ENCODE measurements around the gene POLR2C. TPM values are rescaled to one million over a fixed set of nuclear protein-coding genes. Genes with fewer than 3 reads are reported as not detected.

POLR2C gene
- total and polyA plus RNA-seq, 2 experiments from 2014 or later, result 37.6 to 123 TPM

GRCh38 chr16:57486858-57487834 is 24.7 kb downstream of the POLR2C start:
- H3F3A ChIP-seq (replicated peaks; ENCODE audit: low read depth), result no peaks in the 10 kb centered on the region
- H3K36me3 ChIP-seq (ENCODE audit: insufficient read depth), result no peaks in the 10 kb centered on the region
- peaks cover 15% of the 10 kb centered on the region for H3K27me3 Mint-ChIP-seq (ENCODE audit: insufficient read depth, low read depth, poor library complexity)
- H3K4me1 Mint-ChIP-seq, result peaks cover 22% of the 10 kb centered on the region
- H2AFZ ChIP-seq, result peak overlapping the region; percentile 99
- TF ChIP-seq, protein P1, sequence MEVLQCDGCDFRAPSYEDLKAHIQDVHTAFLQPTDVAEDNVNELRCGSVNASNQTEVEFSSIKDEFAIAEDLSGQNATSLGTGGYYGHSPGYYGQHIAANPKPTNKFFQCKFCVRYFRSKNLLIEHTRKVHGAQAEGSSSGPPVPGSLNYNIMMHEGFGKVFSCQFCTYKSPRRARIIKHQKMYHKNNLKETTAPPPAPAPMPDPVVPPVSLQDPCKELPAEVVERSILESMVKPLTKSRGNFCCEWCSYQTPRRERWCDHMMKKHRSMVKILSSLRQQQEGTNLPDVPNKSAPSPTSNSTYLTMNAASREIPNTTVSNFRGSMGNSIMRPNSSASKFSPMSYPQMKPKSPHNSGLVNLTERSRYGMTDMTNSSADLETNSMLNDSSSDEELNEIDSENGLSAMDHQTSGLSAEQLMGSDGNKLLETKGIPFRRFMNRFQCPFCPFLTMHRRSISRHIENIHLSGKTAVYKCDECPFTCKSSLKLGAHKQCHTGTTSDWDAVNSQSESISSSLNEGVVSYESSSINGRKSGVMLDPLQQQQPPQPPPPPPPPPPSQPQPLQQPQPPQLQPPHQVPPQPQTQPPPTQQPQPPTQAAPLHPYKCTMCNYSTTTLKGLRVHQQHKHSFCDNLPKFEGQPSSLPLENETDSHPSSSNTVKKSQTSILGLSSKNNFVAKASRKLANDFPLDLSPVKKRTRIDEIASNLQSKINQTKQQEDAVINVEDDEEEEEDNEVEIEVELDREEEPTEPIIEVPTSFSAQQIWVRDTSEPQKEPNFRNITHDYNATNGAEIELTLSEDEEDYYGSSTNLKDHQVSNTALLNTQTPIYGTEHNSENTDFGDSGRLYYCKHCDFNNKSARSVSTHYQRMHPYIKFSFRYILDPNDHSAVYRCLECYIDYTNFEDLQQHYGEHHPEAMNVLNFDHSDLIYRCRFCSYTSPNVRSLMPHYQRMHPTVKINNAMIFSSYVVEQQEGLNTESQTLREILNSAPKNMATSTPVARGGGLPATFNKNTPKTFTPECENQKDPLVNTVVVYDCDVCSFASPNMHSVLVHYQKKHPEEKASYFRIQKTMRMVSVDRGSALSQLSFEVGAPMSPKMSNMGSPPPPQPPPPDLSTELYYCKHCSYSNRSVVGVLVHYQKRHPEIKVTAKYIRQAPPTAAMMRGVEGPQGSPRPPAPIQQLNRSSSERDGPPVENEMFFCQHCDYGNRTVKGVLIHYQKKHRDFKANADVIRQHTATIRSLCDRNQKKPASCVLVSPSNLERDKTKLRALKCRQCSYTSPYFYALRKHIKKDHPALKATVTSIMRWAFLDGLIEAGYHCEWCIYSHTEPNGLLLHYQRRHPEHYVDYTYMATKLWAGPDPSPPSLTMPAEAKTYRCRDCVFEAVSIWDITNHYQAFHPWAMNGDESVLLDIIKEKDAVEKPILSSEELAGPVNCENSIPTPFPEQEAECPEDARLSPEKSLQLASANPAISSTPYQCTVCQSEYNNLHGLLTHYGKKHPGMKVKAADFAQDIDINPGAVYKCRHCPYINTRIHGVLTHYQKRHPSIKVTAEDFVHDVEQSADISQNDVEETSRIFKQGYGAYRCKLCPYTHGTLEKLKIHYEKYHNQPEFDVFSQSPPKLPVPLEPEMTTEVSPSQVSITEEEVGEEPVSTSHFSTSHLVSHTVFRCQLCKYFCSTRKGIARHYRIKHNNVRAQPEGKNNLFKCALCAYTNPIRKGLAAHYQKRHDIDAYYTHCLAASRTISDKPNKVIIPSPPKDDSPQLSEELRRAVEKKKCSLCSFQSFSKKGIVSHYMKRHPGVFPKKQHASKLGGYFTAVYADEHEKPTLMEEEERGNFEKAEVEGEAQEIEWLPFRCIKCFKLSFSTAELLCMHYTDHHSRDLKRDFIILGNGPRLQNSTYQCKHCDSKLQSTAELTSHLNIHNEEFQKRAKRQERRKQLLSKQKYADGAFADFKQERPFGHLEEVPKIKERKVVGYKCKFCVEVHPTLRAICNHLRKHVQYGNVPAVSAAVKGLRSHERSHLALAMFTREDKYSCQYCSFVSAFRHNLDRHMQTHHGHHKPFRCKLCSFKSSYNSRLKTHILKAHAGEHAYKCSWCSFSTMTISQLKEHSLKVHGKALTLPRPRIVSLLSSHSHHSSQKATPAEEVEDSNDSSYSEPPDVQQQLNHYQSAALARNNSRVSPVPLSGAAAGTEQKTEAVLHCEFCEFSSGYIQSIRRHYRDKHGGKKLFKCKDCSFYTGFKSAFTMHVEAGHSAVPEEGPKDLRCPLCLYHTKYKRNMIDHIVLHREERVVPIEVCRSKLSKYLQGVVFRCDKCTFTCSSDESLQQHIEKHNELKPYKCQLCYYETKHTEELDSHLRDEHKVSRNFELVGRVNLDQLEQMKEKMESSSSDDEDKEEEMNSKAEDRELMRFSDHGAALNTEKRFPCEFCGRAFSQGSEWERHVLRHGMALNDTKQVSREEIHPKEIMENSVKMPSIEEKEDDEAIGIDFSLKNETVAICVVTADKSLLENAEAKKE (CRISPR knock-in tag; IDR thresholded peaks at IDR 0.05), result no peak
- no peak for TF ChIP-seq ZNF331 (CRISPR knock-in tag; IDR thresholded peaks at IDR 0.05; ENCODE audit: low read depth)
- TF ChIP-seq EZH2phosphoT487 (IDR thresholded peaks at IDR 0.05; ENCODE audit: unreplicated experiment), result no peak
- no peak for TF ChIP-seq ZNF114 (CRISPR knock-in tag; IDR thresholded peaks at IDR 0.05)
- no peak for TF ChIP-seq STAT1 (IDR thresholded peaks at IDR 0.05; ENCODE audit: unreplicated experiment)
- no peak for TF ChIP-seq JUNB (IDR thresholded peaks at IDR 0.05; ENCODE audit: unreplicated experiment)
- no peak for TF ChIP-seq NANOG (IDR thresholded peaks at IDR 0.05; ENCODE audit: borderline replicate concordance)
- no peak for TF ChIP-seq POLR2AphosphoS5 (IDR thresholded peaks at IDR 0.05; ENCODE audit: low read depth)
- TF ChIP-seq, protein P2, sequence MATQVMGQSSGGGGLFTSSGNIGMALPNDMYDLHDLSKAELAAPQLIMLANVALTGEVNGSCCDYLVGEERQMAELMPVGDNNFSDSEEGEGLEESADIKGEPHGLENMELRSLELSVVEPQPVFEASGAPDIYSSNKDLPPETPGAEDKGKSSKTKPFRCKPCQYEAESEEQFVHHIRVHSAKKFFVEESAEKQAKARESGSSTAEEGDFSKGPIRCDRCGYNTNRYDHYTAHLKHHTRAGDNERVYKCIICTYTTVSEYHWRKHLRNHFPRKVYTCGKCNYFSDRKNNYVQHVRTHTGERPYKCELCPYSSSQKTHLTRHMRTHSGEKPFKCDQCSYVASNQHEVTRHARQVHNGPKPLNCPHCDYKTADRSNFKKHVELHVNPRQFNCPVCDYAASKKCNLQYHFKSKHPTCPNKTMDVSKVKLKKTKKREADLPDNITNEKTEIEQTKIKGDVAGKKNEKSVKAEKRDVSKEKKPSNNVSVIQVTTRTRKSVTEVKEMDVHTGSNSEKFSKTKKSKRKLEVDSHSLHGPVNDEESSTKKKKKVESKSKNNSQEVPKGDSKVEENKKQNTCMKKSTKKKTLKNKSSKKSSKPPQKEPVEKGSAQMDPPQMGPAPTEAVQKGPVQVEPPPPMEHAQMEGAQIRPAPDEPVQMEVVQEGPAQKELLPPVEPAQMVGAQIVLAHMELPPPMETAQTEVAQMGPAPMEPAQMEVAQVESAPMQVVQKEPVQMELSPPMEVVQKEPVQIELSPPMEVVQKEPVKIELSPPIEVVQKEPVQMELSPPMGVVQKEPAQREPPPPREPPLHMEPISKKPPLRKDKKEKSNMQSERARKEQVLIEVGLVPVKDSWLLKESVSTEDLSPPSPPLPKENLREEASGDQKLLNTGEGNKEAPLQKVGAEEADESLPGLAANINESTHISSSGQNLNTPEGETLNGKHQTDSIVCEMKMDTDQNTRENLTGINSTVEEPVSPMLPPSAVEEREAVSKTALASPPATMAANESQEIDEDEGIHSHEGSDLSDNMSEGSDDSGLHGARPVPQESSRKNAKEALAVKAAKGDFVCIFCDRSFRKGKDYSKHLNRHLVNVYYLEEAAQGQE (IDR thresholded peaks at IDR 0.05; ENCODE audit: unreplicated experiment), result no peak
- TF ChIP-seq CREB1 (CRISPR knock-in tag; IDR thresholded peaks at IDR 0.05; ENCODE audit: low read depth), result no peak
- TF ChIP-seq ETS1 (IDR thresholded peaks at IDR 0.05), result no peak
- no peak for TF ChIP-seq CTCF (conservative IDR thresholded peaks at IDR 0.05; ENCODE audit: low read depth in 2 of 2)
- no peak for TF ChIP-seq EZH2 (IDR thresholded peaks at IDR 0.05; ENCODE audit: low read depth, unreplicated experiment)
- H3K4me3 ChIP-seq, result peak overlapping the region; percentile 84
- H3K27ac ChIP-seq (ENCODE audit: low read depth), result no peak overlapping the region
- no peak for DNase-seq (ENCODE audit: low spot score)
- H3K79me2 ChIP-seq (replicated peaks; ENCODE audit: insufficient read depth), result no peaks in the 10 kb centered on the region
- H4K20me1 ChIP-seq (replicated peaks; ENCODE audit: insufficient read depth), result no peaks in the 10 kb centered on the region
- peak; percentile 10 for ATAC-seq
- H3K4me1 ChIP-seq (ENCODE audit: insufficient read depth), result peaks cover 14% of the 10 kb centered on the region; the same call in 1 of the 2 replicates
- H3K27ac Mint-ChIP-seq, result peak overlapping the region; percentile 69; the same call in 1 of the 2 replicates
- peaks cover 14% of the 10 kb centered on the region; the same call in 2 of the 3 replicates for H3K9me3 Mint-ChIP-seq
- H3K36me3 Mint-ChIP-seq (ENCODE audit: low read depth), result no peaks in the 10 kb centered on the region; the same call in 2 of the 3 replicates
- peaks cover 10% of the 10 kb centered on the region; the same call in 1 of the 2 replicates for H3K27me3 ChIP-seq (ENCODE audit: insufficient read depth)
- peak overlapping the region; percentile 86 for H3K4me2 ChIP-seq
- no peaks in the 10 kb centered on the region for H3K9me2 ChIP-seq (ENCODE audit: insufficient read depth)
- peak overlapping the region; percentile 65 for H3K4me3 Mint-ChIP-seq

Data from GM23338 (cell line).